NCI-H1436 (cell line): ENCODE data around the gene TESPA1.
"Not testable (repeated sequence)": the region's sequence is repeated elsewhere in the genome, so short reads cannot be mapped to it uniquely, and the experiment has no call there.

Experiments used
- DNase-seq: peaks from one replicate; lab custom pipeline; 2025; lab: John Stamatoyannopoulos, UW

TESPA1 gene

DNA sequence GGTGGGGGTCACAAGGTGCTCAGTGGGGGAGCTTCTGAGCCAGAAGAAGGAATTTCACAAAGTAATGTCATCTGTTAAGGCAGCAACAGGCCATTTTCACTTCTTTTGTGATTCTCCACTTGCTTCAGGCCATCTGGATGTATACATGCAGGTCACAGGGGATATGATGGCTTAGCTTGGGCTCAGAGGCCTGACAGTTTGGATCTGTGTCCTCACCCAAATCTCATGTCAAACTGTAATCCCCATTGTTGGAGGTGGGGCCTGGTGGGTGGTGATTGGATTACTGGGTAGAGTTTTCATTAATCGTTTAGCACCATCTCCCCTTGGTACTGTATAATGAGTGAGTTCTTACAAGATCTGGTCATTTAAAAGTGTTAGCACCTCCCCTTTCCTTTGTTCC is 36.4 kb downstream of the TESPA1 start:
- no peak for DNase-seq

- DNase-seq = no peak
These were observed 39.5 kb downstream of the TESPA1 start for GRCh38 chr12:54945082-54945481.

- not testable (repeated sequence) for DNase-seq
These were observed 41.3 kb downstream of the TESPA1 start for GRCh38 chr12:54943292-54943691.

DNA sequence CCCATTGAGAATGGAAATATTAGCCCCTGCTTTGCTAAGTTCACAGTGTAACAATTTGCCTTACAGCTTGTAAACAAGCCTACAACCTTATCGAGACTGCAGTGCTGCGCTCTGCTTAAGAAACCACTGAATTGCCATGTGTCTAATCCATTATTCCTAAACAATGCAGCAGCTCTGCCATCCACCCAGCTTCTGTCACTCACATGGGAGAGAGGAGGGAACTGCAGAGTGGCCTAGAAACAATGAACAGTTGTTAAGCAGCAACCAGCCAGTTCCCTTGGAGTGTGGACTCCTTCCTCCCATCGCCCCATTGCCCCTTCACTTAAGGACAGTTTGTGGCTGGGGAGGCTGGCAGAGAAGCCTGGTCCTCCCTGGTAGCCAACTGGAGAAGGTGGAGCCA is 42.9 kb downstream of the TESPA1 start:
- no peak for DNase-seq

- DNase-seq = no peak
These were observed 43.7 kb downstream of the TESPA1 start for GRCh38 chr12:54940727-54941315.

- no peak for DNase-seq
These were observed 46.6 kb downstream of the TESPA1 start for GRCh38 chr12:54937929-54938328.

DNA sequence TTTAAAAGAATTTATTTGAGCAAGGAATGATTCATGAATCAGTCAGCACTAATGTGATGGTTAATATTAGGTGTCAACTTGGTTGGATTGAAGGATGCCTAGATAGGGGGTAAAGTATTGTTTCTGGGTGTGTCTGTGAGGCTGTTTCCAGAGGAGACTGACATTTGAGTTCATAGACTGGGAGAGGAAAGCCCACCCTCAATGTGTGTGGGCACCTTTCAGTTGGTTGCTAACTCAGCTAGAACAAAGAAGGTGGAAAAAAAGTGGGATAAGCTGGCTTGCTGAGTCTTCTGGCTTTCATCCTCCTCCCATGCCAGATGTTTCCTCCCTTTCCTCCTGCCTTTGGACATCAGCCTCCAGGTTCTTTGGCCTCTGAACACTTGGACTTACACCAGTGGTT is 47.2 kb downstream of the TESPA1 start:
- DNase-seq = no peak

DNA sequence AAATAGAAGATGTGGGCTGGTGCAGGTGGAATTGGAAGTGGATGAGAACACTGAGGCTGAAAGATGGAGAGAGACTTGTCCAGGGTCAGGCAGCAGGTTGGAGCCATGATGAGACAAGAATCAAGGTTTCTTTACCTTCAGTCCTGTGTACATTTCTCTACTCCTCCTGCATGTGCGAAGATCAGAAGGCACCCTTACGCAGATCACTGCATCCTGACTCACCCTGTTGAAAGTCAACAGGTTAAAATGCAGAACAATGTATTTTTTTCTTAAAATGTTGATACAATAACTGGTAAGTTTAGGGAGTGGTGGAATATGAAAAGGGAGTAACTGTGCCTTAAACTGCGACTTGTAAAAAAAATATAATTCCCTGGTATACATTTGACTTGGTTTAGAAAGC is 47.8 kb downstream of the TESPA1 start:
- DNase-seq = no peak

- DNase-seq = no peak
These were observed 49.2 kb downstream of the TESPA1 start for GRCh38 chr12:54935235-54935951.

GRCh38 chr12:54934419-54934818 is 50.1 kb downstream of the TESPA1 start:
- no peak for DNase-seq

GRCh38 chr12:54933376-54933775 is 51.2 kb downstream of the TESPA1 start:
- no peak for DNase-seq

- no peak for DNase-seq
These were observed 51.9 kb downstream of the TESPA1 start for GRCh38 chr12:54932691-54933090.

DNA sequence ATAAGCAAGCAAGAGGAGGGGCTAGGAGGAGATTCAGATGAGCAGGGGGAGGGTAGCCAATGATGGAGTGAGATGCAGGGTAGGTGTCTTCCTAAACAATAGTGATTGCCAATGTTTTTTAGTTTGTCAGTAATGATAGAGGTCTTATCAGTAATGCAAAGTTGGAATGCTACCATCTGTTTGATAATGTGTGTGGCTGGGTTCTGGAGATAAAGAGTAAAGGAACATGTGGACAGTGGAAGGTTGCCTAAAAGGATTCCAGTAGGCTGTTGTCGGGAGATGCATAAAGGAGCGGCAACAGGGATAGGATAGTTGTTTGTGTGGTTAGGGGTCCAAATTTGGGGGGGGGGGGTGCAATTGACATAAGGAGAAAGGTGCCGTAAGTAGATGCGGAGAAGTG is 52.5 kb downstream of the TESPA1 start:
- DNase-seq = no peak

- DNase-seq = no peak
These were observed 54.6 kb downstream of the TESPA1 start for GRCh38 chr12:54929998-54930397.

DNA sequence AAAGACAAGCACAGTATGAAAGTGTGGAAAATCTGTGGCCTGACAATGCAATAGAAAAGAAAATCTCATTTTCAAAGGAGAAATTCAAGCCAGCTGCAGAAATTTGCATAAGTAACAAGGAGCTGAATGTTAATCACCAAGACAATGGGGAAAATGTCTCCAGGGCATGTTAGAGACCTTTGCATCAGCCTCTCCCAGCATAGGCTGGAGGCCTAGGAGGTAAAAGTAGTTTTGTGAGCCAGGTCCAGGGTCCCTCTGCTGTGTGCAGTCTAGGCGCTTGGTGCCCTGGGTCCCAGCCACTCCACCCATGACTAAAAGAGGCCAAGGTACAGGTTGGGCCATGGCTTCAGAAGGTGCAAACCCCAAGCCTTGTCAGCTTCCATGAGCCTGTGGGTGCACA is 58.3 kb downstream of the TESPA1 start:
- DNase-seq = no peak

GRCh38 chr12:54924972-54925707 is 59.4 kb downstream of the TESPA1 start:
- no peak for DNase-seq

DNA sequence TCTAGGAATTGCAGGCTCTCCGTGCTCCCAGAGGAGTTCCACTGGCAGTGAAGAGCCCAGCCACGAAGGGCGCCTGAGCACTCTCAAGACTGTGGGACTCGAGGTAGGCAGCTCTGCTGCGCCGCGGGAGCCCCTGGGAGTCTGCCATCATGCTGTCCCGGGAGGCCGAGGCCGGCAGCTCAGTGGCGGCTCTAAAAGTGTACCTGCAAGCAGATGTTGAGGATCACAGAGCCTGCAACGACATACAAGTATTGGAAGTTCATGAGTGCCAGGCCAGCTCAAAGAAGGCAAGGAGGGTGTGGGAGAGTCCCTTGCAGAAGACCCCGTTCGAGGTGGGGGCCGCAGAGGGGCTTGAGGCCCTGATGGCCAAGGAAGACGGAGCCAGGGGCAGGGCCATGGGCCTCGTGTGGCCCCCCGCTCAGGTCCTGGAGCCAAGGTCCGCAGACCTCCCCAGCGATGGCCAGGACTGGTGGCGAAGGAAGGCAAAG is 67.5 kb downstream of the TESPA1 start:
- no peak for DNase-seq
